NCI-H146 (cell line): ENCODE measurements around the gene ANO4.
"Not testable (repeated sequence)": the region's sequence is repeated elsewhere in the genome, so short reads cannot be mapped to it uniquely, and the experiment has no call there.

Source experiments
- DNase-seq: peaks from one replicate; lab custom pipeline; 2025; lab: John Stamatoyannopoulos, UW

ANO4 gene

DNA sequence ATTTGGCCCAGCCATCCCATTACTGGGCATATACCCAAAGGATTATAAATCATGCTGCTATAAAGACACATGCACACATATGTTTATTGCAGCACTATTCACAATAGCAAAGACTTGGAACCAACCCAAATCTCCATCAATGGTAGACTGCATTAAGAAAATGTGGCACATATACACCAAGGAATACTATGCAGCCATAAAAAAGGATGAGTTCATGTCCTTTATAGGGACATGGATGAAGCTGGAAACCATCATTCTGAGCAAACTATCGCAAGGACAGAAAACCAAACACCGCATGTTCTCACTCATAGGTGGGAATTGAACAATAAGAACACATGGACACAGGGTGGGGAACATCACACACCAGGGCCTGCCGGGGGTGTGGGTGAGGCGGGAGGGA is 295.6 kb downstream of the ANO4 start:
- DNase-seq, result not testable (repeated sequence)

DNA sequence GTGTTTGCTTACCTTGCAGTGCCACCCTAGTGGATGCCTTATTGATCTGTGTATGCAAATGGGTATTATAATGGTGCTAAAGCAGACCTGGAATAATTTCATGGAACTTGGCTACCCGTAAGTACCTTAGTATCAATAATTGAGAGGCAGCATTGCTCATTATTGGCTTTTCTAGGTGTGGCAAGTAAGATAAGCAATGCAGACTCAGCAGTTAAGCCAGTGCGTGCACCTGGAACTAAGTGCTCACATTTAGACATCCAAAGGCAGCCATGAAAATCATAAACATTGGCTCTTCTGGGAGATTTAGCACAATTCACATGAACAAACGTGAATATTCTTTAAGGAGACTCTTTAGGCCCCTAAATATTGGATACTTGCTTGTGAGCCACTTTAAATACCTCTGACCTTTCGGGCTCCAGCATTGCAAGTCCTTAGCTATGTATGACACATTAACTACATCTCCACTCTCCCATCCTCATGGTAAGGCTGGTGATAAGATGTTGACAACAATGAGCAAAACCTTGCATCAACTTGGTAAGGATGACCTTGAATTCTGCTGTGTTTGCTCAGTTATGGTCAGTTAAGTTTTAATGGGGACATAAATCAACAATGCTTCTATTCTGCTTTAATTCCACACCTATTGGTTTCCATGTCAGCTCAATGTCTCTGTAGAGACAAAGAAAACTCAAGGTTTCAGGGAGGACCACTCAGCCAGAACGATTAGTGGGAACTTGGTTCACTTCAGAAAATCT is 303.4 kb downstream of the ANO4 start:
- peak; percentile 67 for DNase-seq

GRCh38 chr12:101107032-101107763 is 312.6 kb downstream of the ANO4 start:
- no peak for DNase-seq

DNA sequence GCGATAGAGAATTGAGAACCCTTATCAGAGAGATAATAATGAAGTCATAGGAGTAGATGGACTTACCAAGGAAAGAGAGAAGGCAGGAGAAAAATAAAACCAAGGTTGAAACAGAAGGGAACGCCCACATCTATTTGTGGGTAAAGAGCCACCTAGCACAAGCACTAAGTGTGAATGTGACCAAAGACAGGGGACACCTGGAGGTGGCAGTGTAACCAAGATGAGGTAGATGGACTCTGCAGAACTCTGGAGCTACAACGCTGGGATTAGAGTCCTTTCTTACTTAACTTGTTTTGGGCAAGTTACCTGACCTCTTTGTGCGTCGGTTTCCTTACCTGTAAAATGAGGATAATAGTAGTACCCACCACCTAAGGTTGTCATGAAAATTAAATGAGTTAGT is 313.6 kb downstream of the ANO4 start:
- no peak for DNase-seq

DNA sequence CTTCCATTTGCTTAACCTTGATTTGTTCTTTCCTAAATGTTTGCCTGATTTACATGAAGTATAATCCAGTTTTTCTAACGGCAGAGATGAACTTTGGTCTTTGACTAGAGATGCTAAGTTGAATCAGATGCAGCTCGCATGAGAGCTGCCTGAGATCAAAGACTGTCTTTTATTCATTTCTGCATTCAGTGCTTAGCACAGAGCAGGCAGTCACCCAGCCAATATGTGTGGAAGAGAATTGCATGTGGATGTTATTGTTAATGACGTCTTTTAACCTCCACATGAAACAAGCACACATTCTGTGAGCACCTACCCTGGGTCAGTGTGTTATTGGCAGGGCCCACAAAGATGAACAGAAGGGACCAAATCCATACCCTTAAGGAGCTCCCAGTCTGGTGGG is 316.3 kb downstream of the ANO4 start:
- DNase-seq, result no peak

DNA sequence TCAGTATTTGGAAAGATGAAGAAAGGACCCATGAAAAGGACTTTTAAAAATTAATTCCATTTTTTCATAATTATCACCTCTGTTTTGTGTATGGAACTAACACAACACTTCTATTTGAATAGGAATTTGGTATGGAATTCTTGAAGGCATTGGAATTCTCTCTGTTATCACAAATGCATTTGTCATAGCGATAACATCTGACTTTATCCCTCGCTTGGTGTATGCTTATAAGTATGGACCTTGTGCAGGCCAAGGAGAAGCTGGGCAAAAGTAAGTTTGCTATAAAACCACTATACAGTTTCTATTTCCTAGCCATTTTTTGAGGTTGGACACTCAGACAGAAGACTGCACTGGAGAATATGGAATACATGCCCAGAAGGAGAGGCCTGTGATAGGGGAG is 316.9 kb downstream of the ANO4 start:
- no peak for DNase-seq

DNA sequence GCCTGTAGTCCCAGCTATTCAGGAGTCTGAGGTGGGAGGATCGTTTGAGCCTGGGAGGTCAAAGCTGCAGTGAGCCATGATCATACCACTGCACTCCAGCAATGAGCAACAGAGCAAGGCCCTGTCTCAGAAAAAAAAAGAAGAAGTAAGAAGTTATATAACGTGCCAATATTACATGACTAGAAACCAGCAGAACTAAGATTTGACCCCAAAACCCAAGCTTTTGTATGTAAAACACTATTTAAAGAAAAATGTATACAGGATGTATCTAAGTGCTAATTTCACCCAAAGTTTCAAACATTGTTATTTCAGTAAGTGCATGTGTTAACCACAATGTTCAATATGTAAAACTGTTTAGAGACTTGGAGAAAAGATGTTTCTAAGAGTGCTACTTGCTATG is 320.8 kb downstream of the ANO4 start:
- DNase-seq, result no peak

DNA sequence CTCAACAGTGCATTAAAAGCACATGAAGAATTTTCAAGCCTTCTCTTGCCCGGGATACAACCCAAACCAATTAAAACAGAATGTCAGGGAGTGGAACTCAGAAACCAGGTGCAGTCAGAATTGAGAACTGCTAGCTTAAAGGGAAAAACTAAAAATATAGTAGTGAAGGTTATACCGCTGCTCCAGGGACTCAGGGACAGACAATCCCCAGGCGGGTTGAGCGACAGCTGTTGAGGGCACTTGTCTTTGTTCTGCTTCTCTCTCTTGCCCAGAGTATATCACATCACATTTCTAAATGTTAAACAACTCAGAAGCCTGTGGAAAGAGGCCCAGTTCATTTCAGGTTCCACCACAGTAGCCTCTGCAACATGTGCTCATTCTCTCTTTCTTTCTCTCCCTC is 322.3 kb downstream of the ANO4 start:
- DNase-seq, result no peak

DNA sequence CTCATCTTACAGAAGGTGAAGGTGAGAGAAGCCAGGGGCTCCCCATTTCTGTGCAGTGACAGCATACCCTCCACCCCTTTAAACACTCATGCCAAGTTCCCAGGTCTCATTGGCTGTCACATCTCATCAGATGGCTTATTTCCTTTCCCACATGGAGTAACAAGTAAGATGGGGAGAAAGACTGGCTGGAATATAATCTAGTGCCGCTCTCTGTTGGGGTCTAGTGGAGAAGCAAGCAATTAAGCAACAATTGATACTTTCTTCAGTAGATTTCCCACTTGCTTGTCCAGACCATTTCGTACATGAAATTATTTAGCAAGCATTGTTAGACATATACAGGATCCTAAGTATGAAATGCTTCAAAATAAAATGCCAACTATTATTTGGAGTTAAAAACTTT is 323.3 kb downstream of the ANO4 start:
- no peak for DNase-seq

GRCh38 chr12:101127521-101128219 is 333.1 kb downstream of the ANO4 start:
- DNase-seq, result no peak

GRCh38 chr12:101145777-101146431 is 351.3 kb downstream of the ANO4 start:
- peak; percentile 28 for DNase-seq

DNA sequence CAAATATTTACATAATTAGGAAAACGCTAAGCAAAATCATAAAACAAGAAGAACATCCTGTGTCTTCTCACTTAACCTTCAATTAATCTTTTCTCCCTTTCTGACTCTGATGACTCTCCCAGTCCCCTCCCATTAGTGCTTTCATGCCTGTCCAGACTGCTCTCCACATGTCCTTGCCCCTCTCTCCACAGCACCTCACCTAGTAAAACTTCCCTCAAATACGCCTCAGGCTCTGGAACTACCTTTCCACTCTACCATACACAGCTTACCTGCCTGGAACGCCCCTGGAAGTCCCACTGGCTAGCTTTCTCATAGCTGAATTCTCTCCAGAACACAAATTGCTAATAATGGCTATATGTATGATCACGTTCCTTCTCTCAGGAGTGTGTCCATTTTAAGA is 370.7 kb downstream of the ANO4 start:
- DNase-seq, result no peak

GRCh38 chr12:101166866-101167265 is 372.3 kb downstream of the ANO4 start:
- no peak for DNase-seq

- DNase-seq, result no peak
Observed at GRCh38 chr12:101168001-101168400, 373.4 kb downstream of the ANO4 start.

DNA sequence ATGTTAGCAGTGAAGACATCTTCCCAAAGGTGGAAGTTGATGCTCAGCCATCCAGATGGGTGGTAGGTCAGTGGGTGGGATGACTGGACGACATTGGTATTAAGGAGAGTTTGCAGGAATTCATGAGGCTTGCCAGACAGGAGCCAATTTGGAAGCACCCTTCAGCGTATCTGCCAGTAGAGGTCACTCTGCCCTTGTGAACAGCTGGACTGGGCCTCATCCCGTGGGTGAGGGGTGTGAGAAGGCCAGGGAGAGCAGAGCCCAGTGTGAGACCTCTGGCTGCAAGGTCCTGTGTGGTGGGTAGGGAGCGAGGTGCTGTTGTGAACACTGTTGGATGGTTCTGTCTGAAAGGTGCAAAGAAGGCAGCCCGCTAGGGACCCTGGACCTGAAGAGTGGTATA is 377.7 kb downstream of the ANO4 start:
- peak; percentile 37 for DNase-seq

- no peak for DNase-seq
Observed at GRCh38 chr12:101173197-101173749, 378.7 kb downstream of the ANO4 start.

DNA sequence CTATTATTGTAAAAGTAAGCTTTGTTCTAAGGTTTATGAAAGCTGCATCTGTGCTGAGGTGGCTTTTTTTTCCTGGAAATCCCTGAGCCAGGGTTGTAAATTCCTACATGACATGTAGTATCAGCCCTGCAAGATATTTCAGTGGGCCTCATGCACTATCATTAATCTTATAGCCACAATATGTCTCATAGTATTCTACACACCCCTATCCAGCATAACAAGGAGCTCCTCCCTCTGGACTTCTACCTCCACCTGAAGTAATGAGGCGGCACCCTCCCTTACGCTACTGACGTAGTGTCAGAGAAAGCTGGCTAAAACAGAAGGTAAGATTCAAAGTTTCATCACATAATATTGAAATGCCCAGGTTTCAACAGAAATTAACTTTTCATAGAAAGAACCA is 380.0 kb downstream of the ANO4 start:
- no peak for DNase-seq
